NCI-H2107 treated with DMSO at 0.1 percent for 48 hours (cell line): ENCODE data around the gene TPST1.
"Not testable (repeated sequence)": the region's sequence is repeated elsewhere in the genome, so short reads cannot be mapped to it uniquely, and the experiment has no call there.

Source experiments
- DNase-seq: peaks from one replicate; lab custom pipeline; 2025; ENCODE audit not compliant: unreplicated experiment; lab: John Stamatoyannopoulos, UW

TPST1 gene

DNA sequence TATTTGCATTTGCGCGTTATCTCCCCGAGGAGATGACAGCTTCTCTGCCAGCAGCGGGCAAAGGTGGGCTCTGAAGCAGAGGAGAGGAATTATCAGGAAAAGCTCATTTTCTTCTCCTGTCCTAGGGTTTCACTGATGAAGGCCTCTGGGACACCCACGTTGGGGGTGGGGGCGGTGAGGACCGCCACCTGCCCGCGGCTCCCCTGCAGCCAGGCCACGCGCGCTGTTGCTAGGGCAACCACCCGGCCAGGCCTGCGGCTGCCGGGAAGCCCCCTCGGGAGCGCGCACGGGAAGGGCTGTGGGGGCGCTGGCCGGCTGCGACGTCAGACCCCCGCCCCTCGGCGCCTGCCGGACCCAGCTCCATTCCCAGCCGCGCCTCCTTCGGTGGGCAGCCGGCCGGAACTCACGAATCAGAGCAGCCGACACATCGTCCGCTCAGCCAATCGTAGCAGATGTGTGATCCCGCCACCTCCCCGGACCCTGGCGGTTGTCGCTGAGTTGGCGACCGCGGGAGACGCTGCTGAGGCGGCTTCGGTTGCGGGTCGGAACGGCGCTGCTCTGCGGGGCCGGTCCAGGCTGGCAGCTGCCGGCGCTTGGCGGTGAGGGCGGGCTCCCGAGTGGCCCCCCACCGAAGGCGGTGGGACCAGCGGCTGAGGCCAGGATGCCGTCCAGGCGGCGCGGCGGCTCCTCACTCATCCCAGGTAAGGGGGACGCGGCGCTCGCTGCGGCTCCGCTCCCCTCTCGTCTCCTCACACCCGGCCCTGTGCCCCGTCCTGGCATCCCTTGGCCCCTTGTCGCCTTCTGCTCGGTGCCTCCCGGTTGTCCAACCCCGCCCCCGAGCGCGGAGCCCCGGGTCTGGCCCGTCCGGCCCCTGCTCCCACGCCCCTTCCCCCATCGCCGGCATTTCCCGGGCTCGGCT lies at the start of gene TPST1:
TSS of gene TPST1 (plus strand) at position 513 of the 919 bp plus-strand sequence. CDS start 35,092 bp downstream, outside the sequence.
- peak; percentile 84 for DNase-seq

DNA sequence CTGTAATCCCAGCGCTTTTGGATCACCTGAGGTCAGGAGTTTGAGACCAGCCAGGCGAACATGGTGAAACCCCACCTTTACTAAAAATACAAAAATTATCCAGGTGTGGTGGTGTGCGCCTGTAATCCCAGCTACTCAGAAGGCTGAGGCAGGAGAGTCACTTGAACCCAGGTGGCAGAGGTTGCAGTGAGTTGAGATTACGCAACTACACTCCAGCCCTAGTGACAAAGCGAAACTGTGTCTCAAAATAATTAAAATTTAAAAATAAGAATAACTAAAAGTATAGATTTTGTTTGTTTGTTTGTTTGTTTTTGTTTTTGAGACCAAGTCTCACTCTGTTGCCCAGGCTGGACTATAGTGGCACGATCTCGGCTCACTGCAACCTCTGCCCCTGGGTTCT lies 49.1 kb upstream of the TPST1 start:
- not testable (repeated sequence) for DNase-seq

DNA sequence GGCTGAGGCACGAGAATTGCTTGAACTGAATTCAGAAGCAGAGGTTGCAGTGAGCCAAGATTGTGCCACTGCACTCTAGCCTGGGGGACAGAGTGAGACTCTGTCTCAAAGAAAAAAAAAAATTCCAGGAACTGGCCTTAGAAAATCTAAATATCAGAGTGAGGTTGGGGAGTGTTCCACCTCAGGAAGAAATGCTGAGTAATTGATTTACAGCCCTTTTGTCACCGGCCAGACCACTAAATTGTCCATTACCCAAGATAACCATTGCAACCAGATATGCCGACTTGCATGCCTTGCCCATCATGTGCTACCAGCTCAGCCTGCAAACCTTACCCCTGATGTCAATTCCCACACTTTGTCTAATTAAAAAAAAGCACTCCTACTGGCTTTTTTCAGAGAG lies 48.1 kb upstream of the TPST1 start:
- DNase-seq: no peak

DNA sequence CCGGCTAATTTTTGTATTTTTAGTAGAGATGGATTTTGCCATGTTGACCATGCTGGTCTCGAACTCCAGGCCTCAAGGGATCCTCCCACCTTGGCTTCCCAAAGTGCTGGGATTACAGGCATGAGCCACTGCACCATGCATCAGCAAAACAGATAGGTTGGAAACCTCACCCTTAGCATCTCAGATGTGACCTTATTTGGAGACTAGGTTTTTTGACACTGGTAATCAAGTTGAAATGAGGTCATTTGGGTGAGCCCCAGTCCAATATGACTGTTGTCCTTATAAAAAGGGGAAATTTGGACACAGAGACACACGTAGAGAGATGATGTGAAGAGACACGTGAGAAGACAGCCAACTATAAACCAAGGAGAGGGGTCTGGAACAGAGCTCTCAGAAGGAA lies 42.5 kb upstream of the TPST1 start:
- no peak for DNase-seq

DNA sequence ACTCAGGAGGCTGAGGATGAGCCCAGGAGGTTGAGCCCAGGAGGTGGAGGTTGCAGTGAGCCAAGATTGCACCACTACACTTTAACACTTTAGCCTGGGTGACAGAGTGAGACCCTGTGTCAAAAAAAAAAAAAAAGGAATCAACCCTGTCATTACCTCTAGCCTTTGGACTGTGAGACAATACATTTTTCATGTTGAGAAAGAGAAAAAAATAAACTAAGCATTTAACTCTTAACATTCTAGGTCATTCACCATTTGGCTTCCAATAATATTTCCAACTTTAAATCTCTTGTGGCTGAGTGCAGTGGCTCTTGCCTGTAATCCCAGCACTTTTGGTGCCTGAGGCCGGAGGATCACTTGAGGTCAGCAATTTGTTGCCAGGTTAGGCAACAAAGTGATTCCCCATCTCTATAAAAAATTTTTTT lies 41.9 kb upstream of the TPST1 start:
- no peak for DNase-seq

DNA sequence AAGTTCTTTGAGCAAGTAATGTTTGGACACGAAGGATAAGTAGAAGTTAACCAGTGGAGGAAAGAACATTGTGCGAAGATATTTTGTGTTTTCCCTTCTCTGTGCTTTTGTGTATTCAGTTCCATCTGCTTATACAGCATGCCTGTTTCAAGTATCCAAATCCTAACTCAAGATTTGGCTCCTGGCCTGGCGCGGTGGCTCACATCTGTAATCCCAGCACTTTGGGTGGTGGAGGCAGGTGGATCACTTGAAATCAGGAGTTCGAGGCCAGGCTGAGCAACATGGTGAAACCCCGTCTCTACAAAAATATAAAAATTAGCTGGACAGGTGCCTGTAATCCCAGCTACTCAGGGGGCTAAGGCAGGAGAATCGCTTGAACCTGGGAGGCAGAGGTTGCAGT lies 40.8 kb upstream of the TPST1 start:
- DNase-seq: no peak

DNA sequence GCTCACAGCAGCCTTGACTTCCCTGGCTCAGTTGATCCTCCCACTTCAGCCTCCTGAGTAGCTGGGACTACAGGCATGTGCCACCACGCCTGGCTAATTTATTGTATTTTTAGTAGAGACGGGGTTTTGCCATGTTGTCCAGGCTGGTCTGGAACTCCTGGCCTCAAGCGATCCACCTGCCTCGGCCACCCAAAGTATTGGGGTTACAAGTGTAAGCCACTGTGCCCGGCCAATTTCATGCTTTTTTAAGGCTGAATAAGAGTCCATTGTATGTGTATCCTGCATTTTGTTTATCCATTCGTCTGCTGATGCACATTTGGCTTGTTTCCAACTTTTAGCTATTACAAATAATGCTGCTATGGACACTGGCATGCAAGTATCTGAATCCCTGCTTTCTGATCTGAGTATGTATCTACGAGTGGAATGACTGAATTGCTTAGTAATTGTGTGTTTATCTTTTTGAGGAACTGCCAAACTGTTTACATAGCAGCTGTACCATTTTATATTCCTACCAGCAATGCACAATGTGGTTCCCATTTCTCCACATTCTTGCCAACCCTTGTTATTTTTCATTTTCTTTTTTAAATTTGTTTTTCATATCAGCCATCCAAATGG lies 37.3 kb upstream of the TPST1 start:
- no peak for DNase-seq

DNA sequence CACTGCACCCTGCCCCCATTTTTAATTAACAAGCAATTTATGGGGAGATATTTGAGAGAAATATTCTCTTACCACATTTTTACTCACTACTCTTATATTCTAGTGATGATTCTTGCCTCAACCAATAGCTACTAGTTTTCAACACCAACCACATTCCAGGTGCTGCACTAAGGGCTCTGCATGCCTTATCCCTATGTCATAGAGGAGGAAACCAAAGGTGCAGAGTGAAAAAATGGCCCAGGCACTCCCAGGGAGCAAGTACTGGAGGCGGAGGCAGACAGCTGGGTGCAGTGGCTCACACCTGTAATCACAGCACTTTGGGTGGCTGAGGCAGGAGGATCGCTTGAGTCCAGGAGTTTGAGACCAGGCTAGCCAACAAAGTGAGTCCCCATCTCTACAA lies 35.5 kb upstream of the TPST1 start:
- no peak for DNase-seq

DNA sequence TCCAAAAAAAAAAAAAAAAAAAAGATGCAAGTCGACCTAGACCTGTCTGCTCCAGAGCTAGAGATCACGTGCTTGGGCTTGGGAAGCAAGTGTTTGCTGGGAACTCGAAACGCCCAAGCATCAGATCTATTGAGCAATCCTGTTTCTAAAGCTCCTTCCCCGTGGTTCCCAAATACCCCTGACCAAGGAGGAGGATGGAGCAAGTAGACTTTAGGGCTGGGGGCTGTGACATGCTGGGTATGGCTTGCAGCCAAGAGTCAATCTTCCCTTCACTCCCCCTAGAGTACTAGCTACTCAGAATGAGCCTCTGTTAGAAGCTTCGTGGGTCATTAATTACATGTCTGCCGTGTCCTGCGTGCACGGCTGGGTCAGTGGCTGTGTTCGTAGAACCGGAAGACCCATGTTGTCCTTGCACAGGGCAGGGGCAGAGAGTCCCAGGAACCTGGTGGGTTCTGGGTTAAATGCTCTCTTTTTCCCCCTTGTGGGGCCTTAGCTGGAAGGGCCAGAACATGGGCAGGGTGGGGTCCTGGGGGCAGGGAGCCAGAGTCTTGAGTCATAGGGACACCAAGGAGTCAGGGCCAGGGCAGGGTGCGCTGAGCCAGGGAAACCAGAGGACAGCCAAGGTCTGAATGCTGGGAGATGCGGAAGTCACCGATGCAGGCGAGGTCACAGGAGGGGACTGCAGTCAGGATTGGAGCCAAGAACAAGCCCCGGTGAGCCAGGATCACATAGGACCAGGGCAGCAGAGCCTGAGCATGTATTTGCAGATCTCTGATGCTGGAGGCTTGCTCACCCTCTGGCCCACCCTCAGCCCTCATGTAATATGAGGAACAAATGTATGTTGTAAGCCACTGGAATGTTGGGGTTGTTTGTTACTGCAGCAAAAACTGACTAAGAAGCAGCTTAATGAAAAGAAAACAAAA lies 34.6 kb upstream of the TPST1 start:
- no peak for DNase-seq

DNA sequence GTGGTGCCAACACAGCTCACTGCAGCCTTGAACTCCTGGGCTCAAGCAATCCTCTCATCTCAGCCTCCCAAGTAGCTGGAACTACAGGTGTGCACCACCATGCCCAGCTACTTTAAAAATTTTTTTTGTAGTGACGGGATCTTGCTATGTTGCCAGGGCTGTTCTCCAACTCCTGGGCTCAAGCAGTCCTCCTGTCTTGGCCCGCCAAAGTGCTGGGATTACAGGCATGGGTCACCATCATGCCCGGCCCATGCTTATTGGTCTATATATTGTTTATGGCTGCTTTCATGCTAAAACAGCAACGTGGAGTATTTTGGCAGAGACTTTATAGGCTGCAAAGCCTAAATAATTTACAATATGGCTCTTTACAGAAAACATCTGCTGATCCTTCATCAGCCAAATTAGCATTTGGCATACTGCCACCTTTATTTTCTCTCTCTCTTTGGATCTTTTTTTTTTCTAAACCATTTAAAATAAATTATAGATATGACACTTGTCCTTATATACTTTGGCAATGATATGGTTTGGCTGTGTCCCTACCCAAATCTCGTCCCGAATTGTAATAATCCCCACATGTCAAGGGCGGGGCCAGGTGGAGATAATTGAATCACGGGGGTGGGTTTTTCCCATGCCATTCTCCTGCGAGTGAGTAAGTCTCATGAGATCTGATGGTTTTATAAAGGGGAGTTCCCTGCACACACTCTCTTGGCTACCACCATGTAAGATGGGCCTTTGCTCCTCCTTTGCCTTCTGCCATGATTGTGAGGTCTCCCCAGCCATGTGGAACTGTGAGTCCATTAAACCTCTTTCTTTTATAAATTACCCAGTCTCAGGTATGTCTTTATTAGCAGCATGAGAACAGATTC lies 32.4 kb upstream of the TPST1 start:
- DNase-seq: not testable (repeated sequence)

DNA sequence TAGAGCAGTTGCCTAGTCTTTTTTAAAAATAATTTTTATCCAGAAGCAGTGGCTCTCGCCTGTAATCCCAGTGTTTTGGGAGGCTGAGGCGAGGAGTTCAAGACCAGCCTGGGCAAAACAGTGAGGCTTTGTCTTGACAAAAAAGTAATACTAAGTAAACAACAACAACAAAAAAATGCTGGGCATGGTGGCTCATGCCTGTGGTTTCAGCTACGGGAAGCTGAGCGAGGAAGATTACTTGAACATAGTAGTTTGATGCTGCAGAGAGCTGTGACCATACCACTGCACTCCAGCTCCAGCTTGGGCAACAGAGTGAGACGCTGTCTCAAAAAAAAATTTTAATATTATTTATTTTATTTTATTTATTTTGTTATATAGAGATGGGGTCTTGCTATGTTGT lies 31.3 kb upstream of the TPST1 start:
- no peak for DNase-seq

DNA sequence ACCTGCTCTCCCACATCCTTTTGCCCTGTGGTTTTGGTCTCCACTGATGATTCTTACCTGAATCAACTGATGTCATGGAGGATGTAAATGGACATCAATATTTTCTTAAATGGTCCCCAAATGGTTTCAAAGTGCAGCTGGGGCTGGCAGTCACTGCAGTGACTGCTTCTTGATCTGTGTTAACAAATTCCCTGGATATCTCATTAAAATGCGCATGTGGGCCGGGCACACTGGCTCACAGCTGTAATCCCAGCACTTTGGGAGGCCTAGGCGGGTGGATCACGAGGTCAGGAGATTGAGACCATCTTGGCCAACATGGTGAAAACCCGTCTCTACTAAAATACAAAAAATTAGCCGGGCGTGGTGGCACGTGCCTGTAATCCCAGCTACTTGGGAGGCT lies 30.1 kb upstream of the TPST1 start:
- not testable (repeated sequence) for DNase-seq

DNA sequence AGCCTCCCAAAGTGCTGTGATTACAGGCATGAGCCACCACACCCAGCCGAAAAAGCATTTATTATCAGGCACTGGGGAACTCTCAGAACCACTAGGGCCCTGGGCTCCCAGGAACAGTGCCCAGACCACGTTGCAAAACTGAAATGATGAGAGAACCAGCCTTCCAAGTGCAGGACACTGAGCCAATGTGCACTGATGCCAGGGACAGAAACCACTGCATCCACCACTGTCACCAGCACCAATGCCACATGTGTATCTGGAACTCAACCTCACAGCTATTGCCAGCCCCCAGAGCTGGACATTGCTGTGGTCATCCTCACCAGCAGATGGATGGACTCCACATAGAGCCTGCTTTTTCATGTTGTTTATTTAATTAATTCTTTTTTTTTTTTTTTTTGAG lies 28.2 kb upstream of the TPST1 start:
- DNase-seq: no peak

DNA sequence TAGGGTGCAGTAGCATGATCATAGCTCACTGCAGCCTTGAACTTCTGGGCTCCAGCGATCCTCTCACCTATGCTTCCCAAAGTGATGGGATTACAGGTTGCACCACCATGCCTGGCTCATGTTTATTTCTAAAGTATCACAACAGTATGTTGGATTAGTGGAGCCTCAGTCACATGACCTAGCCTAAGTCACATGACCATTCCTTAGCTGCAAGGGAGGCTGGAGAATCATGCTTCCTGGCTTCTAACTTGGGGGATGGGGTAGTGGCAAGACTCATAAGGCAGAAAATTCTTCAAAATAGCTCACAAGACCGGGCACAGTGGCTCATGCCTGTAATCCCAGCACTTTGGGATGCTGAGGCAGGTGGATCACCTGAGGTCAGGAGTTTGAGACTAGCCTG lies 26.9 kb upstream of the TPST1 start:
- DNase-seq: no peak

DNA sequence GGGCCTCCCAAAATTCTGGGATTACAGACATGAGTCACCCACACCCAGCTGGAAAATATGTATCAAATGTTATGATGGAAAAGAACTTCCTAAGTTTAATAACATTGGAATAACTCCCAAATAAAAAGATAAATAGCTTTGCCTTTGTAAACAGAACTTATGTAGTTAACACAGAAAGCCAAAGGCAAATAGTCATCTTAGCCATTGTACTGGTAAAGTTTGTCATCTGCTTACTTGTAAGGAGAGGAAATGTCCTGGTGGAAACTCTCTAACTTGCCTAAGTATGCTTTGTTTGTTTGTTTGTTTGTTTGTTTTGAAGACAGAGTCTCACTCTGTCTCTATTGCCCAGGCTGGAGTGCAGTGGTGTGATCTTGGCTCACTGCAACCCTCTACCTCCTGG lies 23.8 kb upstream of the TPST1 start:
- DNase-seq: no peak

DNA sequence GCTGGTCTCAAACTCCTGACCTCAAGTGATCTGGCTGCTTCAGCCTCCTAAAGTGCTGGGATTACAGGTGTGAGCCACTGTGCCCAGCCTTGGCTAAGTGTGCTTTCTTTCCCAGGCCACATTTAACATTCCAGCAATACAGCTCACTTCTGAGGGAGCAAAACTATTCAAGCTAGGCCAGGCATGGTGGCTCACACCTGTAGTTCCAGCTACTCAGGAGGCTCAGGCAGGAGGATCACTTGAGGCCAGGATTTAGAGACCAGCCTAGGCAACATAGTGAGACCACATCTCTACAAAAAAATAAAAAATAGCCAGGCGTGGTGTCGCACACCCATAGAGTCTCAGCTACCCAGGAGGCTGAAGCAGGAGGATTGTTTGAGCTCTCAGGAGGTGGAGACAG lies 23.3 kb upstream of the TPST1 start:
- DNase-seq: no peak

DNA sequence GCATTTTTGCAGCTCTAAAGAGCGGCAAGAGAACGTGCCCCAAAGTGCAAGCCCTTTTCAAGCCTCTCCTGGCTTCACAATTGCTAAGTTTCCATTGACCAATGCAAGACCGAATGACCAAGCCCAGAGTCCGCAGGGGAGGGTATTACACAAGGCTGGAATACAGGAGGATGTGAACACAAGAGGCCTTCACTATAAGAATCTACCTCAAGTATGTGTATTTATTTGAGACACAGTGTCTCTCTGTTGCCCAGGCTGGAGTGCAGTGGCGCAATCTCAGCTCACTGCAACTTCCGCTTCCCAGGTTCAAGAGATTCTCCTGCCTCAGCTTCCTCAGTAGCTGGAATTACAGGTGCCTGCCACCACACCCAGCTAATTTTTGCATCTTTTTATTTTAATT lies 22.2 kb upstream of the TPST1 start:
- DNase-seq: no peak

DNA sequence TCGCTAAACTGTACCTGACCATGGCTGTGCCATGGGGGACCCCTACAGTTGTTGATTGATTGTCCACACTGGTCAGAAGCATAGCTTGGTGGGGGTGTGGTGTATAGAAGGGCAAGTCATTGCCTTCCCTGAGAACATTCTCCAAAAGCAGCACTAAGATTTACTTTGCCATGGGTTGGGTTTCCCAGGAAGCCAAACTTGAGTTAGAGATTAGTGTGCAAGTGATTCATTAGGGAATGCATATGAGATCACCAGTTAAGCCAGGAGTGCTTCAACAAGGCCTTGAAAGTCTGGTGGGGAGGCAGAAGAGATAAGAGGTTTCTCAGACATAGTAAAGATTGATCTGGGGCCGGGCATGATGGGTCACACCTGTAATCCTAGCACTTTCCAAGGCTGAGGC lies 21.4 kb upstream of the TPST1 start:
- no peak for DNase-seq

DNA sequence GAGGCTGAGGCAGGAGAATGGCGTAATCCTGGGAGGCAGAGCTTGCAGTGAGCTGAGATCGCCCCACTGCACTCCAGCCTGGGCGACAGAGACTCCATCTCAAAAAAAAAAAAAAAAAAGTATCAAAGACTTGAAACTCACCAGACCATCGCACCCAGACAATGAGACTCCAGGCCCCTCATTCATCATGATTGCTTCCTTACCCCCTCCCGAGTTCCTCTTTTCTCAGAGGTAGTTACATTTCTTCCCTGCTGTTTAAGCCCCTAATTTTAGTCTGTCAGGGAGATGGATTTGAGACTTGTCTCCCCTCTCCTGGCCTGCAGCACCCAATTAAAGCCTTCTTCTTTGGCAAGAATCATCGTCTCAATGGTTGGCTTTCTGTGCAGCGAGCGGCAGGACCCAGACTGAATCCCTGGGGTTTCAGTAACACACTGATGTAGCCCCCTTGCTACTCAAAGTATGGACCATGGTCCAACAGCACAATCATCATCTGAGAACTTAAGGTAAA lies 19.4 kb upstream of the TPST1 start:
- DNase-seq: no peak

DNA sequence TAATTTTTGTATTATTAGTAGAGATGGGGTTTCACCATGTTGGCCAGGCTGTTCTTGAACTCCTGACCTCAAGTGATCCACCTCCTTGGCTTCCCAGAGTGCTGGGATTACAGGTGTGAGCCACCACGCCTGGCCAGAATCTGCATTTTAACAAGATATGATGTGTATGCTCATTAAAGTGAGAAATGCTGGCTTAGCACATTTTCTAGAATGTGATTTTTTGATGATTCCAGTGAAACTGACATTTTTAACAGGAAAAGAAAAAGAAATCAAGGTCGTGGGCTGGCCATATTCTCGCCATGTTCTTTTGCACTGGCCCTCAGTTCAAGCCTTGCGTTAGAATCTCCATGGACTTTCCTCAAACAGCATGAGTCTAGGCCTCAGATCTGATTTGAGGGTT lies 18.1 kb upstream of the TPST1 start:
- no peak for DNase-seq
